Kidney (tissue), 14 donors: ENCODE results near the gene LGR5. TPM values are rescaled to one million over a fixed set of nuclear protein-coding genes. Genes with fewer than 3 reads are reported as not detected.

Experiments
- DNase-seq, 5 donors: peaks; one replicate each; pipeline ENCODE4 v3.0.0-alpha.2; 2013 to 2020
- FAIRE-seq: peaks from 2 replicates; lab custom pipeline; 2012; peaks lifted over from hg19 to GRCh38; lab: Jason Lieb, UNC
- H3K27ac ChIP-seq, 2 donors: one replicate each; pipeline ENCODE4 v1.7.0; 2013; ENCODE audit warnings: low read depth in 2 of 2, low read length in 2 of 2, inconsistent platforms in 1 of 2
- H3K27me3 ChIP-seq: one replicate; pipeline ENCODE4 v1.7.1; 2013; ENCODE audit warnings: low read length, inconsistent platforms; ENCODE audit not compliant: control insufficient read depth, insufficient read depth
- H3K36me3 ChIP-seq, 3 donors: one replicate each; pipeline versions ENCODE4 v1.7.0 to v1.7.1; 2013; ENCODE audit warnings: low read length in 3 of 3, control low read depth in 1 of 3, inconsistent platforms in 1 of 3; ENCODE audit not compliant: insufficient read depth in 3 of 3, control insufficient read depth in 2 of 3
- H3K4me1 ChIP-seq, 3 donors: one replicate each; pipeline versions ENCODE4 v1.7.0 to v1.7.1; 2013; ENCODE audit warnings: low read length in 3 of 3, inconsistent platforms in 1 of 3, low read depth in 1 of 3; ENCODE audit not compliant: control insufficient read depth in 2 of 3, insufficient read depth in 2 of 3
- H3K4me3 ChIP-seq, 3 donors: one replicate each; pipeline versions ENCODE4 v1.7.0 to v1.8.1; 2013; ENCODE audit warnings: low read length in 3 of 3, control low read depth in 1 of 3, inconsistent platforms in 1 of 3
- H3K9ac ChIP-seq, 3 donors: one replicate each; pipeline versions ENCODE4 v1.7.0 to v1.7.1; 2013; ENCODE audit warnings: low read length in 3 of 3, control low read depth in 1 of 3, inconsistent platforms in 1 of 3
- H3K9me3 ChIP-seq, 3 donors: one replicate each; pipeline versions ENCODE4 v1.7.0 to v1.7.1; 2013; ENCODE audit warnings: low read length in 3 of 3, control low read depth in 1 of 3, inconsistent platforms in 1 of 3; ENCODE audit not compliant: control insufficient read depth in 2 of 3, insufficient read depth in 1 of 3
- CTCF ChIP-seq: IDR thresholded peaks from 3 replicates; pipeline ENCODE4 v1.5.1; 2012; ENCODE audit warnings: mild to moderate bottlenecking, moderate library complexity, borderline replicate concordance; ENCODE audit not compliant: insufficient read depth; ENCODE audit errors: extremely low read depth
- intact Hi-C: fragments of 100-400 bp; cut with DNase I; formaldehyde crosslinking; loops from one replicate; pipeline ENCODE4 v1.11.1; 2022
- polyA plus RNA-seq: library from polyadenylated mRNA; stranded (reverse); fragments of 350-450 nt; fragmentation: Illumina TruSeq; extraction: RNeasy Lipid Tissue Mini Kit (QIAGEN cat#74804); gene quantifications from one replicate; pipeline ENCODE4 v1.2.3, GENCODE V29; 2014; ENCODE audit warnings: low read depth, low replicate concordance; ENCODE audit not compliant: insufficient read depth
- total RNA-seq: library from RNA; stranded (reverse); fragmentation: NEBNext Ultra II Directional; extraction: Animal tissue kit (Norgen Biotek cat#: 25700); gene quantifications from one replicate; pipeline ENCODE4 v1.2.1, GENCODE V29; 2021
- donor health status: control.
- donor health status: control.
- donor health status: control.
- donor health status: control.
- donor health status: control.
- donor health status: DM: yes; HTN: yes; CAD: no.
- donor health status: Normal renal cell carcinoma (clear cell type).

The LGR5 gene
- total and polyA plus RNA-seq, 2 donors from 2014 or later, result 0.19 TPM; not detected in 1

DNA sequence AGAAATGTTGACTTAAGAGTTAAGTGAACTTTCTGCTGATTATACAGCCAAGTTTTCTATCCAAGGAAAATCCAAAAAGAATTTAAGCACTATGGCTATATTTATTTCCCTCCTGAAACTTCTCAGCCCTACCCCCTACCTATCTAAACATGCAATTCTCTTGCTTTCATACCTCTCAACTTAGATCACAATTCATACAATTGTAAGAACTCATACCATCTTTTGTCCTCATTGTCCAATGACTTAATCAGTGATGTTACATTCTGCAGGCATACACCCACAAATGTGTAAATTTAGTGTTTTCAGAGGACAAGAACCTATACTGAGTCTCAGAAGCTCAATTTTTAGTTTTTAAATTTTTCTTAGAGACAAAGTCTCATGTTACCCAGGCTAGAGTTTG lies 161.9 kb downstream of the LGR5 start:
- Histone ChIP-seq H3K27me3 (no peaks in the 10 kb centered on the region), H3K4me3 (no peak overlapping the region), H3K36me3 (peaks cover 0 to 5% (median 3%) of the 10 kb centered on the region in 3 donors), H3K4me1 (no peaks in the 10 kb centered on the region), H3K9ac (no peak overlapping the region), H3K9me3 (no peaks in the 10 kb centered on the region), H3K27ac (no peak overlapping the region)
- FAIRE-seq (no peak), DNase-seq (no peak)
- intact Hi-C loops, result no loop called here
- TF ChIP-seq CTCF, result no peak

DNA sequence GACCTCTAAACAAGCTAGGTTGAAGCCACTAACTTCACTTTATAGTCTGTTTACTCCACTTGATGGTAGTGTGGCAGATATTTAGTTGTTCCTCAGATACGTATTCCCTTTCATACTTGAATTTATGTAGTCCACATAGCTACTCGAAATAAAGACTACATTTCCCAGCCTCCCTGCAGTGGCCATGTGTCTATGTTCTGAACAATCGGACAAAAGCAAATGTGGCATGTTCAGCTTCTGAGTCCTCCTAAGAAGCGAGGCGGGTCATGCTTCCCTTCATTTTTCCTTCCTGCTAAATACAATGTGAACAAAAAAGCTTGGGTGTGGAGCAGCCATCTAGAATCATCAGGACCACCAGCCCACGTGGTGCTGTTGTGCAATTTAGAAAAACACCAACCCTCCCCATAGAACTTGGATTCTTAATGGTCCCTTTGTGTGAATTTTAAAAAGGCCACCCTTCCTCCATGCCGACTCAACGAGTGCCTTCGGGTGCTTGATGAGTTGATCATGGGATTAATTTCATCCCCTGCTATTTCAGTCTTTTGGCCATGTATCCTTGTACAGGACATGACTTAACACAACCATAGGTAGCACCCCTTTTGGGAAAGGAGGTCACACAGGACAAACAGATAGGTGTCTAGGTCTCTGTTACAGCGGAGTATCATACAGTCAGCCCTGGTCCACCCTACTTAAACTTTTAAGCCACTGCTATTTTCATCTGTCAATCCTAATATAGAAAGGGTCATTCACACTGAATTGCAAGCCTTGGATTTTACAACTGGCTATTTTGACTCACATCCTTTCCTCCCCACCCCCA lies 163.4 kb downstream of the LGR5 start:
- intact Hi-C loops, result no loop called here

GRCh38 chr12:71605039-71605438 lies 165.4 kb downstream of the LGR5 start:
- Histone ChIP-seq H3K9ac (no peak overlapping the region), H3K27ac (no peak overlapping the region), H3K36me3 (peaks cover 6 to 21% (median 13%) of the 10 kb centered on the region in 3 donors), H3K27me3 (no peaks in the 10 kb centered on the region), H3K4me3 (no peak overlapping the region), H3K4me1 (no peaks in the 10 kb centered on the region), H3K9me3 (no peaks in the 10 kb centered on the region)
- no peak for FAIRE-seq
- no peak for TF ChIP-seq CTCF
- no peak for DNase-seq
- intact Hi-C loops, result no loop called here

More for the DNA sequence above, 163.4 kb downstream of the LGR5 start:
- Histone ChIP-seq H3K4me3 (no peak overlapping the region), H3K9ac (no peak overlapping the region), H3K4me1 (no peaks in the 10 kb centered on the region), H3K9me3 (no peaks in the 10 kb centered on the region), H3K36me3 (peaks cover 0 to 8% (median 7%) of the 10 kb centered on the region in 3 donors), H3K27ac (no peak overlapping the region), H3K27me3 (no peaks in the 10 kb centered on the region)
- no peak for TF ChIP-seq CTCF
- DNase-seq (no peak), FAIRE-seq (no peak)
